K562 (cell line): Measurements from ENCODE around the gene TLN1. TPM values are rescaled to one million over a fixed set of nuclear protein-coding genes. Genes with fewer than 3 reads are reported as not detected.

ENCODE experiments used
- CLOCK ChIP-seq: fragments of 250-450 bp; sonication (Bioruptor Pico); IDR thresholded peaks from 2 replicates; pipeline ENCODE4 v1.4.0; 2020; ENCODE audit warnings: mild to moderate bottlenecking, moderate library complexity, borderline replicate concordance
- EP300 ChIP-seq: IDR thresholded peaks from 2 replicates; pipeline ENCODE4 v1.6.1; 2012; ENCODE audit warnings: low read length, improper control_type of control experiment
- FOXO4 ChIP-seq: fragments of 450-650 bp; formaldehyde crosslinking; IDR thresholded peaks from 2 replicates; pipeline ENCODE4 v1.4.0; 2020; ENCODE audit warnings: mild to moderate bottlenecking, moderate library complexity
- NKRF ChIP-seq: fragments of 450-650 bp; IDR thresholded peaks from 2 replicates; pipeline ENCODE4 v1.6.1; 2016; ENCODE audit warnings: borderline replicate concordance
- SIX5 ChIP-seq, 2 experiments: IDR thresholded peaks; 2 replicates each; pipeline ENCODE4 v1.6.1; 2011; ENCODE audit warnings: low read length in 2 of 2, borderline replicate concordance in 1 of 2, low read depth in 1 of 2, mild to moderate bottlenecking in 1 of 2, moderate library complexity in 1 of 2; ENCODE audit not compliant: insufficient read depth in 1 of 2
- ZBTB34 ChIP-seq: fragments of 250-450 bp; sonication (Bioruptor Pico); IDR thresholded peaks from 2 replicates; pipeline ENCODE4 v1.8.0; 2021; ENCODE audit warnings: mild to moderate bottlenecking, moderate library complexity
- ZNF133 ChIP-seq: fragments of 250-450 bp; sonication (Bioruptor Pico); IDR thresholded peaks from 2 replicates; pipeline ENCODE4 v1.4.0; 2020; ENCODE audit warnings: mild to moderate bottlenecking
- ZNF143 ChIP-seq: sonication (generic); formaldehyde crosslinking; IDR thresholded peaks from 2 replicates; pipeline ENCODE4 v1.9.0; 2022; ENCODE audit warnings: mild to moderate bottlenecking, missing genetic modification reagents
- polyA plus RNA-seq, 8 experiments: library from polyadenylated mRNA; depleted of rRNA in 4 of 8; stranded (reverse) in 5 of 8; unstranded in 3 of 8; fragments of >200 nt; fragmentation: Nextera tagmentation in 2 of 8; fragmentation: Illumina TruSeq in 1 of 8; extraction: Ambion mirVana in 2 of 8; extraction: Trizol in 1 of 8; gene quantifications; 2 replicates each; pipeline versions ENCODE4 v1.2.1 to v1.2.3, GENCODE V29; 2011 to 2014; ENCODE audit warnings: inconsistent platforms in 1 of 8, missing spikeins in 1 of 8
- total RNA-seq, 7 experiments: library from RNA; depleted of rRNA in 6 of 7; stranded (reverse); fragments of >200 nt in 6 of 7; fragmentation: Illumina TruSeq in 2 of 7; extraction: Trizol in 2 of 7; gene quantifications; 2 replicates each; pipeline versions ENCODE4 v1.2.1 to v1.2.3, GENCODE V29; 2011 to 2021; ENCODE audit warnings: low replicate concordance in 1 of 7

TLN1 gene
- total and polyA plus RNA-seq, 9 of the 15 experiments (the other 6 are each of a cell fraction or from before 2014, with no cell fraction given): 3.6 to 240 (median 54.8) TPM

- TF ChIP-seq CLOCK (CRISPR knock-in tag) (no peak), ZNF143 (CRISPR knock-in tag) (no peak), ZNF133 (no peak), FOXO4 (CRISPR knock-in tag) (no peak), EP300 (no peak), SIX5 (IDR thresholded peaks at IDR 0.05; ENCODE audit: borderline replicate concordance in 1 of 2, insufficient read depth in 1 of 2, low read depth in 1 of 2, low read length in 2 of 2) (no peak), NKRF (no peak), ZBTB34 (CRISPR knock-in tag) (no peak)
- TF ChIP-seq, all 486 proteins: peak for 0
Measured at GRCh38 chr9:35705372-35705771, 26.6 kb downstream of the TLN1 start (continued).
